Embryonic facial prominence (tissue), 1 donor: ENCODE results near the gene MAB21L4.
A peak's percentile ranks its signal among the peaks of the same experiment; 100 is the strongest.

Experiments
- DNase-seq: peaks from one replicate; pipeline ENCODE4 v3.0.0-alpha.2; 2016; ENCODE audit errors: extremely low spot score

Gene MAB21L4

GRCh38 chr2:240925191-240925567 is 29.2 kb upstream of the MAB21L4 start:
- DNase-seq = no peak

- no peak for DNase-seq
Observed at GRCh38 chr2:240922982-240923537, 27.1 kb upstream of the MAB21L4 start.

- no peak for DNase-seq
Observed at GRCh38 chr2:240922245-240922981, 26.5 kb upstream of the MAB21L4 start.

- no peak for DNase-seq
Observed at GRCh38 chr2:240921995-240922244, 26.0 kb upstream of the MAB21L4 start.

- DNase-seq = no peak
Observed at GRCh38 chr2:240921311-240921994, 25.5 kb upstream of the MAB21L4 start.

- DNase-seq = no peak
Observed at GRCh38 chr2:240920783-240921231, 24.9 kb upstream of the MAB21L4 start.

- no peak for DNase-seq
Observed at GRCh38 chr2:240919786-240920782, 24.1 kb upstream of the MAB21L4 start.

- no peak for DNase-seq
Observed at GRCh38 chr2:240919161-240919781, 23.3 kb upstream of the MAB21L4 start.

GRCh38 chr2:240918258-240919091 is 22.5 kb upstream of the MAB21L4 start:
- no peak for DNase-seq

- no peak for DNase-seq
Observed at GRCh38 chr2:240917684-240918257, 21.8 kb upstream of the MAB21L4 start.

- DNase-seq = no peak
Observed at GRCh38 chr2:240917009-240917683, 21.2 kb upstream of the MAB21L4 start.

- peak; percentile 34 for DNase-seq
Observed at GRCh38 chr2:240916571-240917008, 20.6 kb upstream of the MAB21L4 start.

GRCh38 chr2:240915526-240916341 is 19.8 kb upstream of the MAB21L4 start:
- no peak for DNase-seq

GRCh38 chr2:240914645-240915525 is 18.9 kb upstream of the MAB21L4 start:
- no peak for DNase-seq

GRCh38 chr2:240913810-240914644 is 18.1 kb upstream of the MAB21L4 start:
- DNase-seq = no peak

- DNase-seq = no peak
Observed at GRCh38 chr2:240912878-240913809, 17.2 kb upstream of the MAB21L4 start.
